Neural cell (in vitro differentiated cells): ENCODE data around the gene ZC3H7B.

Experiments
- EP300 ChIP-seq: fragments of 450-650 bp; conservative IDR thresholded peaks from 2 replicates; pipeline ENCODE4 v1.6.1; 2014; ENCODE audit warnings: antibody characterized with exemption, mild to moderate bottlenecking, moderate library complexity; ENCODE audit not compliant: poor library complexity, severe bottlenecking
- MXI1 ChIP-seq: fragments of 450-650 bp; conservative IDR thresholded peaks from 2 replicates; pipeline ENCODE4 v1.6.1; 2014; ENCODE audit warnings: antibody characterized with exemption, mild to moderate bottlenecking; ENCODE audit not compliant: poor library complexity, severe bottlenecking
- POLR2AphosphoS5 ChIP-seq: IDR thresholded peaks from 2 replicates; pipeline ENCODE4 v1.6.1; 2012
- REST ChIP-seq: IDR thresholded peaks from 2 replicates; pipeline ENCODE4 v1.6.1; 2012; ENCODE audit warnings: borderline replicate concordance

- TF ChIP-seq EP300 (no peak), REST (no peak), POLR2AphosphoS5 (no peak), MXI1 (no peak)
Measured at GRCh38 chr22:41286639-41287091, 14.7 kb upstream of the ZC3H7B start.
